Colonic mucosa (tissue), 4 donors: Measurements from ENCODE around the gene PAX5. TPM values are rescaled to one million over a fixed set of nuclear protein-coding genes. Genes with fewer than 3 reads are reported as not detected.

ENCODE experiments used
- DNase-seq: peaks from one replicate; pipeline ENCODE4 v3.0.0-alpha.2; 2020
- H3K27ac ChIP-seq: fragments of 200-600 bp; one replicate; pipeline ENCODE4 v1.8.0; 2021
- H3K27me3 ChIP-seq: fragments of 200-600 bp; one replicate; pipeline ENCODE4 v1.8.0; 2021
- H3K36me3 ChIP-seq: fragments of 200-600 bp; one replicate; pipeline ENCODE4 v1.8.0; 2021
- H3K4me1 ChIP-seq: fragments of 200-600 bp; one replicate; pipeline ENCODE4 v1.8.0; 2021; ENCODE audit warnings: mild to moderate bottlenecking
- H3K4me3 ChIP-seq: fragments of 200-600 bp; one replicate; pipeline ENCODE4 v1.8.0; 2021
- H3K9ac ChIP-seq, 2 donors: one replicate each; pipeline ENCODE4 v1.7.0; 2013; ENCODE audit warnings: control low read depth in 2 of 2, low read depth in 2 of 2, low read length in 2 of 2
- H3K9me3 ChIP-seq: fragments of 200-600 bp; one replicate; pipeline ENCODE4 v1.8.0; 2021
- intact Hi-C: fragments of 100-400 bp; cut with DNase I; formaldehyde crosslinking; loops from one replicate; pipeline ENCODE4 v1.14.1; 2022
- total RNA-seq, 2 donors: library from RNA; stranded (reverse); fragmentation: NEBNext Ultra II Directional in 1 of 2; extraction: Animal tissue kit (Norgen Biotek cat#: 25700) in 1 of 2; gene quantifications; one replicate each; pipeline ENCODE4 v1.2.1, GENCODE V29; 2021
- TF ChIP-seq, protein P1 (sequence below): fragments of 200-600 bp; IDR thresholded peaks from one replicate; pipeline ENCODE4 v1.8.0; 2022; ENCODE audit warnings: antibody characterized with exemption, mild to moderate bottlenecking
- donor health status: healthy.
- donor health status: DM: no; HTN: no; CAD: no.
- donor health status: DM: no; HTN: no; CAD: no.

The PAX5 gene
- total RNA-seq, 2 donors from 2014 or later, result 0.08 to 0.32 TPM

DNA sequence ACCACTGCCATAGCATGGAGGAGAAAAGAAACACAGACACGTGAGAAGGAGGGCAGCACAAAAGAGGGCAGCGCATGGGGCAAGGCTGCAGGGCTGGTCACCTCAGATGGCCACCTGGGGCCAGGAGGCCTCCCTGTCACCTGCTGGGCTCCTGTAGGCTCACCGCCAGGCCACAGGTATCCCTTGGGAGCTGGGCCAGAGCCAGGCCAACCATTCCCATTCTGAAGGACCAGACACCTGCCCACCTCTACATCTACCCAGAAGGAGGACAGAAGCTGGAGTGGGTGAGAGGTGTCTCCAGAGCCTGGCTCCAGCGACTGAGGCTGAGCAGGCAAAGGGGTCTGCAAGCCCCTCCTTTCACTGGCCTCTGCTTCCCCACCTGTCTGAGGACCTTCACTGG lies 103.1 kb downstream of the PAX5 start:
- Histone ChIP-seq H3K27me3 (no peaks in the 10 kb centered on the region), H3K9ac (no peak overlapping the region), H3K4me3 (no peak overlapping the region), H3K36me3 (no peaks in the 10 kb centered on the region), H3K9me3 (no peaks in the 10 kb centered on the region), H3K4me1 (no peaks in the 10 kb centered on the region), H3K27ac (no peak overlapping the region)
- TF ChIP-seq, protein P1, sequence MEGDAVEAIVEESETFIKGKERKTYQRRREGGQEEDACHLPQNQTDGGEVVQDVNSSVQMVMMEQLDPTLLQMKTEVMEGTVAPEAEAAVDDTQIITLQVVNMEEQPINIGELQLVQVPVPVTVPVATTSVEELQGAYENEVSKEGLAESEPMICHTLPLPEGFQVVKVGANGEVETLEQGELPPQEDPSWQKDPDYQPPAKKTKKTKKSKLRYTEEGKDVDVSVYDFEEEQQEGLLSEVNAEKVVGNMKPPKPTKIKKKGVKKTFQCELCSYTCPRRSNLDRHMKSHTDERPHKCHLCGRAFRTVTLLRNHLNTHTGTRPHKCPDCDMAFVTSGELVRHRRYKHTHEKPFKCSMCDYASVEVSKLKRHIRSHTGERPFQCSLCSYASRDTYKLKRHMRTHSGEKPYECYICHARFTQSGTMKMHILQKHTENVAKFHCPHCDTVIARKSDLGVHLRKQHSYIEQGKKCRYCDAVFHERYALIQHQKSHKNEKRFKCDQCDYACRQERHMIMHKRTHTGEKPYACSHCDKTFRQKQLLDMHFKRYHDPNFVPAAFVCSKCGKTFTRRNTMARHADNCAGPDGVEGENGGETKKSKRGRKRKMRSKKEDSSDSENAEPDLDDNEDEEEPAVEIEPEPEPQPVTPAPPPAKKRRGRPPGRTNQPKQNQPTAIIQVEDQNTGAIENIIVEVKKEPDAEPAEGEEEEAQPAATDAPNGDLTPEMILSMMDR, result no peak
- no peak for DNase-seq
- intact Hi-C loops, result no loop called here

DNA sequence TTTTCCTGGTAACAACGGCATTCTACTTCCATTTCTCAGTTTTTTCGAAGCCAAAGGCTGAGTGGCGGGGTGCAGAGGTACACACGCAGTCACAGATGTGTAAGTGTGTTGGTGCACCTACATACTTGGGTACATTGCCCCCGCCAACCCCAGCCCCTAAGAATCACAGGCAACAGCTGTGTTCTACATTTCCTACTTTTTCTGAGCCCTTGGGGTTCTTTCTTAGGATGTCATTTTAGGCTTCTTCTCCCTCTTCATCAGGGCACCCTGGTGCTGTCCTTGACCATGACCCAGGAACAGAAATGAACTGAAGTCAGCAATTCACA lies 104.8 kb downstream of the PAX5 start:
- no peak overlapping the region for H3K4me3 ChIP-seq
- H3K4me1 ChIP-seq, result no peaks in the 10 kb centered on the region
- no peaks in the 10 kb centered on the region for H3K9me3 ChIP-seq
- H3K9ac ChIP-seq, result no peak overlapping the region
- H3K27me3 ChIP-seq, result no peaks in the 10 kb centered on the region
- intact Hi-C loops, result no loop called here
- no peaks in the 10 kb centered on the region for H3K36me3 ChIP-seq
- no peak overlapping the region for H3K27ac ChIP-seq
- TF ChIP-seq, protein P1, result no peak
- no peak for DNase-seq

DNA sequence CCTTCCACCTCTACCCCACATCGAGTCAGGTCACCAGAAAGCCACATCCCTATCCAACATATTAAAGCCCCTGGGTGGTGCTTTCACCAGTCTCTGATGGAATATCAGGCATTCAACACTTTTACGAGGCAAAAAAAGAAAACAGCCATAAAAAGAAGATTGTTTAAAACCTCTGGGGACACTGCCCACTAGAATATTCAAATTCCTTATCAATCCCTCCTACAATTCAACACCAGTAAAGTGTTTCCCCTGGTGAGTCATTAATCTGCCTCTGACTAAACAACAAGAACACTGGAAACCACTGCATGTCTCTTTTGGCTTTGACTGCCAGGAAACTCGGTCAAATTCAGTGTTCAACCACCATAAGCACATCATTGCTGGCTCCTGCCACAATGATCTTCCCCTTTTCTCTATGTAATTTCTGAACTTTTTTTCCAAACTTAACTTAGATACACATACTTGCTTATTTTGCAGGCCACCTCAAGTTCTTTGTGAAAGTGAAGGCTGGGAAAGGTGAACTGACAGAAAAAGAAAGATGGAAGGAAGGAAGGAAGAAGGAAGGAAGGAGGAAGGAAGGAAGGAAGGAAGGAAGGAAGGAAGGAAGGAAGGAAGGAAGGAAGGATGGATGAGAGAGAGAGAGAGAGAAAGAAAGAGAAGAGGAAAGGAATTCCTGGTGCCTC lies 105.3 kb downstream of the PAX5 start:
- Histone ChIP-seq H3K27me3 (no peaks in the 10 kb centered on the region), H3K36me3 (no peaks in the 10 kb centered on the region), H3K9me3 (no peaks in the 10 kb centered on the region), H3K4me1 (no peaks in the 10 kb centered on the region), H3K4me3 (no peak overlapping the region), H3K27ac (no peak overlapping the region), H3K9ac (no peak overlapping the region)
- intact Hi-C loops, result no loop called here
- DNase-seq, result no peak
- TF ChIP-seq, protein P1, result no peak

DNA sequence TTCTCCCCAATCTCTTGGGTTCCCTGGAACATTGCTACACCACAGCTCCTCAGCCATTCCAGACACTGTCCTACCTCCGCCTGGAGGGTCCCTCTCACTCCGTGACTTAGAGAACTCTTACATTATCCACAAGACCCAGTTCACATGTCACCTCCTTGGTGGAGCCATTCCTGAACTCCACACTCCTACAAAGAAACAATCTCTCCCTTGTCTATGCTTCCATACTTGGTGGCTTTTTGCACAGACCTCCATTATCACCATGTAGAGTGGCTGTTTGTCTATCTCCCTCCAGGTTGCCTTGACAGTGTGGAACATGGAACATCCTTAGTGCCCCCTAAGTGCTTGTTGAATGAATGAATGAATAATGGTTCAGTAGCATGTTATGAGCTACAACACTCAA lies 105.9 kb downstream of the PAX5 start:
- TF ChIP-seq, protein P1, result no peak
- Histone ChIP-seq H3K4me1 (no peaks in the 10 kb centered on the region), H3K27ac (no peak overlapping the region), H3K4me3 (no peak overlapping the region), H3K36me3 (no peaks in the 10 kb centered on the region), H3K27me3 (no peaks in the 10 kb centered on the region), H3K9ac (no peak overlapping the region), H3K9me3 (no peaks in the 10 kb centered on the region)
- DNase-seq, result no peak
- intact Hi-C loops, result no loop called here

DNA sequence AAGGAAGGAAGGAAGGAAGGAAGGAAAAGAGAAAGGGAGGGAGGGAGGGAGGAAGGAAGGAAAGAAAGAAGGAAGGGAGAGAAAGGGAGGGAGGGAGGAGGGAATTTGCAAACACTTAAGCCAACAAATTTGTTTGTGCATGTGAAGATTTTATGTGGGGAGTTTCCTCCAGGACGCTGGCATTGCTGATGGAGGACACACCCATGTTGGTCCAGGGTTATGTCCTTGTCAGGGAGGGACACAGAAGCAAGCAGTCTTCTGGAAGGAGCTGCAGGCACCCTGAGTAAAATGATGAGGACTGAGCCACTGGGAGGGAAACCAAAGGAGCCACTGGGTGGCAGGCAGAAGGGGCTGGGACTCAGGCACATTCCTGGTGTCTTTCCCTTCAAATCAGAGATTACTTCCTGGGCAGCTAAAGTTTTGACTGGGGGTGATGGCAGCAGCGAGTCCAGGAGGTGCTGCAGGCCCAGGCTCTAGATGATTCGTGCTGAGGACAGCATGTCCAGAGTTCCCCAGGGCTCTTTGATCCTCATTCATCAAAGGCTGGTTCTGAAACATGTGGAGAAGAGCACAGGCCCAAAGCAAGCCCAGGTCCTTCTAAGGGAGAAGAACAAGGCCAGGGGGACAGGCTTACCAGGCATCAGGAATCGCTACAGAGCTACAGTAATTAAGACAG lies 109.2 kb downstream of the PAX5 start:
- Histone ChIP-seq H3K27me3 (no peaks in the 10 kb centered on the region), H3K4me3 (no peak overlapping the region), H3K36me3 (no peaks in the 10 kb centered on the region), H3K27ac (no peak overlapping the region), H3K9me3 (no peaks in the 10 kb centered on the region), H3K9ac (no peak overlapping the region), H3K4me1 (no peaks in the 10 kb centered on the region)
- TF ChIP-seq, protein P1, result no peak
- intact Hi-C loops, result no loop called here
- DNase-seq, result no peak
